SK-N-SH treated with all-trans-retinoic acid at 6 μM for 48 hours (cell line): ENCODE results near the gene ALX3.

Experiments used
- ATAC-seq: fragments of 200-7000 bp; cut with Tn5 transposase; 3 replicates; pipeline ENCODE4 v1.9.1; 2020; ENCODE audit warnings: mild to moderate bottlenecking, moderate library complexity
- ARNTL ChIP-seq: fragments of 450-650 bp; formaldehyde crosslinking; IDR thresholded peaks from 2 replicates; pipeline ENCODE4 v1.5.0; 2020; ENCODE audit warnings: low read depth, mild to moderate bottlenecking, moderate library complexity, borderline replicate concordance
- BACH2 ChIP-seq: fragments of 250-450 bp; sonication (Bioruptor Pico); IDR thresholded peaks from 2 replicates; pipeline ENCODE4 v1.9.0; 2021; ENCODE audit warnings: mild to moderate bottlenecking, borderline replicate concordance
- ESRRG ChIP-seq: fragments of 250-450 bp; sonication (Bioruptor Pico); IDR thresholded peaks from 2 replicates; pipeline ENCODE4 v1.6.1; 2021; ENCODE audit warnings: mild to moderate bottlenecking
- OSR1 ChIP-seq: fragments of 250-450 bp; sonication (Bioruptor Pico); IDR thresholded peaks from 2 replicates; pipeline ENCODE4 v1.8.0; 2022; ENCODE audit warnings: moderate library complexity, mild to moderate bottlenecking, inconsistent platforms
- RARB ChIP-seq: fragments of 250-450 bp; sonication (Bioruptor Pico); IDR thresholded peaks from 2 replicates; pipeline ENCODE4 v1.8.0; 2021; ENCODE audit warnings: mild to moderate bottlenecking, moderate library complexity
- TOX ChIP-seq: fragments of 250-450 bp; sonication (Bioruptor Pico); IDR thresholded peaks from 2 replicates; pipeline ENCODE4 v1.8.0; 2021; ENCODE audit warnings: mild to moderate bottlenecking, moderate library complexity, borderline replicate concordance
- ZFP3 ChIP-seq: fragments of 250-450 bp; sonication (Bioruptor Pico); IDR thresholded peaks from 2 replicates; pipeline ENCODE4 v1.5.0; 2020; ENCODE audit warnings: mild to moderate bottlenecking, moderate library complexity
- ZFP30 ChIP-seq: fragments of 450-650 bp; formaldehyde crosslinking; IDR thresholded peaks from 2 replicates; pipeline ENCODE4 v1.5.0; 2022; ENCODE audit warnings: mild to moderate bottlenecking, moderate library complexity
- ZNF565 ChIP-seq: fragments of 450-650 bp; formaldehyde crosslinking; conservative IDR thresholded peaks from 2 replicates; pipeline ENCODE4 v1.5.0; 2020; ENCODE audit warnings: low read depth, mild to moderate bottlenecking, moderate library complexity
- ZNF8 ChIP-seq: fragments of 450-650 bp; formaldehyde crosslinking; IDR thresholded peaks from 2 replicates; pipeline ENCODE4 v1.5.0; 2020; ENCODE audit warnings: mild to moderate bottlenecking, moderate library complexity
- TF ChIP-seq, protein P1 (sequence below): fragments of 250-450 bp; sonication (Bioruptor Pico); IDR thresholded peaks from 2 replicates; pipeline ENCODE4 v1.8.0; 2021; ENCODE audit warnings: low read depth, mild to moderate bottlenecking, moderate library complexity, borderline replicate concordance
- TF ChIP-seq, protein P2 (sequence below): fragments of 250-450 bp; sonication (Bioruptor Pico); IDR thresholded peaks from 2 replicates; pipeline ENCODE4 v1.5.1; 2021; ENCODE audit warnings: mild to moderate bottlenecking, moderate library complexity
- TF ChIP-seq, protein P3 (sequence below): fragments of 250-450 bp; sonication (Bioruptor Pico); IDR thresholded peaks from 2 replicates; pipeline ENCODE4 v1.5.0; 2020; ENCODE audit warnings: mild to moderate bottlenecking, moderate library complexity
- TF ChIP-seq, protein P4 (sequence below): fragments of 250-450 bp; sonication (Bioruptor Pico); IDR thresholded peaks from 2 replicates; pipeline ENCODE4 v1.8.0; 2020; ENCODE audit warnings: mild to moderate bottlenecking, moderate library complexity, borderline replicate concordance
- TF ChIP-seq, protein P5 (sequence below): fragments of 250-450 bp; sonication (Bioruptor Pico); IDR thresholded peaks from 2 replicates; pipeline ENCODE4 v1.5.1; 2020; ENCODE audit warnings: low read depth, mild to moderate bottlenecking, moderate library complexity

ALX3 gene

DNA sequence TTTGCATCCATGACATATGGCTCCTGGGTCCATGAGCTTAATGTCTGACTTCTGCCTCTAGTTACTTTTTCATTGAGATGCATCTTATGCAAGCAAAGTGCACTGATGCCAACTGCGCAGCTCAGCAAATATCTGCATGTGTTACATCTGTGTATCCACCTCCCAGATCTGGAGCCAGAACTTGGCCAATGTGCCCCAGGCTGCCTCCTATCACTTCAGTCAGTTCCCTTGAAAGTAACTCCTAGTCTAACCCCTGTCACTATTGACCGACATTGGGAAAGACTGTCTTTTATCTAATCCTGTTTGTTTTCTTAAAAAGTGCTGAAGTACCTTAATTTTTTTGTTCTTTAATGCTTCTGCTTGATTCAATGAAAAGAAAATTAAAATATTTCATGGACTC, 22.5 kb upstream of the ALX3 start (continued):
- TF ChIP-seq, protein P1, sequence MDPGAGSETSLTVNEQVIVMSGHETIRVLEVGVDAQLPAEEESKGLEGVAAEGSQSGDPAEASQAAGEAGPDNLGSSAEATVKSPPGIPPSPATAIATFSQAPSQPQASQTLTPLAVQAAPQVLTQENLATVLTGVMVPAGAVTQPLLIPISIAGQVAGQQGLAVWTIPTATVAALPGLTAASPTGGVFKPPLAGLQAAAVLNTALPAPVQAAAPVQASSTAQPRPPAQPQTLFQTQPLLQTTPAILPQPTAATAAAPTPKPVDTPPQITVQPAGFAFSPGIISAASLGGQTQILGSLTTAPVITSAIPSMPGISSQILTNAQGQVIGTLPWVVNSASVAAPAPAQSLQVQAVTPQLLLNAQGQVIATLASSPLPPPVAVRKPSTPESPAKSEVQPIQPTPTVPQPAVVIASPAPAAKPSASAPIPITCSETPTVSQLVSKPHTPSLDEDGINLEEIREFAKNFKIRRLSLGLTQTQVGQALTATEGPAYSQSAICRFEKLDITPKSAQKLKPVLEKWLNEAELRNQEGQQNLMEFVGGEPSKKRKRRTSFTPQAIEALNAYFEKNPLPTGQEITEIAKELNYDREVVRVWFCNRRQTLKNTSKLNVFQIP (CRISPR knock-in tag) = no peak
- TF ChIP-seq OSR1 (CRISPR knock-in tag) (no peak), TOX (CRISPR knock-in tag) (no peak), ZFP3 (CRISPR knock-in tag) (no peak), BACH2 (CRISPR knock-in tag) (no peak)
- TF ChIP-seq, protein P2, sequence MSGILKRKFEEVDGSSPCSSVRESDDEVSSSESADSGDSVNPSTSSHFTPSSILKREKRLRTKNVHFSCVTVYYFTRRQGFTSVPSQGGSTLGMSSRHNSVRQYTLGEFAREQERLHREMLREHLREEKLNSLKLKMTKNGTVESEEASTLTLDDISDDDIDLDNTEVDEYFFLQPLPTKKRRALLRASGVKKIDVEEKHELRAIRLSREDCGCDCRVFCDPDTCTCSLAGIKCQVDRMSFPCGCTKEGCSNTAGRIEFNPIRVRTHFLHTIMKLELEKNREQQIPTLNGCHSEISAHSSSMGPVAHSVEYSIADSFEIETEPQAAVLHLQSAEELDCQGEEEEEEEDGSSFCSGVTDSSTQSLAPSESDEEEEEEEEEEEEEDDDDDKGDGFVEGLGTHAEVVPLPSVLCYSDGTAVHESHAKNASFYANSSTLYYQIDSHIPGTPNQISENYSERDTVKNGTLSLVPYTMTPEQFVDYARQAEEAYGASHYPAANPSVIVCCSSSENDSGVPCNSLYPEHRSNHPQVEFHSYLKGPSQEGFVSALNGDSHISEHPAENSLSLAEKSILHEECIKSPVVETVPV (CRISPR knock-in tag) = no peak

DNA sequence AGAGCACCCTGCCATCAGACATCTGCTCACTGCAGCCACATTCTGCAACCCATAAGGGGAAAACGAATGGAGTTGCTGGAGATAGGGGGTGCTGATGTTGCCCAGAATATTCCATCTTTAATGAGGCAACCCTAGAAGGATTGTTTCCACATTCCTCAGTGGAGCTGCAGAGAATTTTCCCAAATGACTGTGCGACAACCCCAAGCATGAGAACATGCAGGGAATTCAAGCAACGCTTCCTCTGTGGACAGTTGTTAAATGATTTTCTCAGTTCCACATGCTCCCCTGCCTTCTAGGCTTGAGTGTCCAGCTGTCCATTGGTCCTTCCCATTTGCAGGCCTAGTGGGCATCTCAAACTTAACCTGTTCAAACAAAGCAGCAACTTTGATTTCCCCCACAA, 21.3 kb upstream of the ALX3 start:
- ATAC-seq = no peak
- TF ChIP-seq ZNF8 (CRISPR knock-in tag) = no peak

DNA sequence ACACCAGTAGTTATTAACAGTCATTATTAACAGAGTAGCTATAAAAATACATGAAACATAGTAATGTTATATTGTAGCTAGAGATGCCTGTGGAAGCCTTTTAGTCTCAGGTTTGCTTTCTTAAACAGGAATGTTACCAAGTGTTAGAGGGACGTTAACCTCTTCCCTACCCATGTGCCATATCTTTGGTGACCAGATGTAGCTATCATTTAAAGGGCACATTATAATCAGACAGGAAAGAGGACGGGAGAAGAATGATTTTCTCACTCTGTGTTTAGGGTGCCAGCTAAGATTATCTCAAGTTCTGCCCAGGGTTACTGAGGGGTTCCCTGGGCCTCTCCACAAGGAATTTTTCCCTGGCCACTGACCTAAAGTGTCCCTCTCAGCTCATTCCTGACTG, 20.9 kb upstream of the ALX3 start:
- TF ChIP-seq ZNF565 (CRISPR knock-in tag) (no peak), RARB (no peak), ZFP30 (no peak), ARNTL (no peak), ESRRG (CRISPR knock-in tag) (no peak), ZNF8 (CRISPR knock-in tag) (no peak), TOX (CRISPR knock-in tag) (no peak)
- TF ChIP-seq, protein P3, sequence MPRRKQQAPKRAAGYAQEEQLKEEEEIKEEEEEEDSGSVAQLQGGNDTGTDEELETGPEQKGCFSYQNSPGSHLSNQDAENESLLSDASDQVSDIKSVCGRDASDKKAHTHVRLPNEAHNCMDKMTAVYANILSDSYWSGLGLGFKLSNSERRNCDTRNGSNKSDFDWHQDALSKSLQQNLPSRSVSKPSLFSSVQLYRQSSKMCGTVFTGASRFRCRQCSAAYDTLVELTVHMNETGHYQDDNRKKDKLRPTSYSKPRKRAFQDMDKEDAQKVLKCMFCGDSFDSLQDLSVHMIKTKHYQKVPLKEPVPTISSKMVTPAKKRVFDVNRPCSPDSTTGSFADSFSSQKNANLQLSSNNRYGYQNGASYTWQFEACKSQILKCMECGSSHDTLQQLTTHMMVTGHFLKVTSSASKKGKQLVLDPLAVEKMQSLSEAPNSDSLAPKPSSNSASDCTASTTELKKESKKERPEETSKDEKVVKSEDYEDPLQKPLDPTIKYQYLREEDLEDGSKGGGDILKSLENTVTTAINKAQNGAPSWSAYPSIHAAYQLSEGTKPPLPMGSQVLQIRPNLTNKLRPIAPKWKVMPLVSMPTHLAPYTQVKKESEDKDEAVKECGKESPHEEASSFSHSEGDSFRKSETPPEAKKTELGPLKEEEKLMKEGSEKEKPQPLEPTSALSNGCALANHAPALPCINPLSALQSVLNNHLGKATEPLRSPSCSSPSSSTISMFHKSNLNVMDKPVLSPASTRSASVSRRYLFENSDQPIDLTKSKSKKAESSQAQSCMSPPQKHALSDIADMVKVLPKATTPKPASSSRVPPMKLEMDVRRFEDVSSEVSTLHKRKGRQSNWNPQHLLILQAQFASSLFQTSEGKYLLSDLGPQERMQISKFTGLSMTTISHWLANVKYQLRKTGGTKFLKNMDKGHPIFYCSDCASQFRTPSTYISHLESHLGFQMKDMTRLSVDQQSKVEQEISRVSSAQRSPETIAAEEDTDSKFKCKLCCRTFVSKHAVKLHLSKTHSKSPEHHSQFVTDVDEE (CRISPR knock-in tag) = no peak
- TF ChIP-seq, protein P2 (CRISPR knock-in tag) = no peak
- TF ChIP-seq, protein P4, sequence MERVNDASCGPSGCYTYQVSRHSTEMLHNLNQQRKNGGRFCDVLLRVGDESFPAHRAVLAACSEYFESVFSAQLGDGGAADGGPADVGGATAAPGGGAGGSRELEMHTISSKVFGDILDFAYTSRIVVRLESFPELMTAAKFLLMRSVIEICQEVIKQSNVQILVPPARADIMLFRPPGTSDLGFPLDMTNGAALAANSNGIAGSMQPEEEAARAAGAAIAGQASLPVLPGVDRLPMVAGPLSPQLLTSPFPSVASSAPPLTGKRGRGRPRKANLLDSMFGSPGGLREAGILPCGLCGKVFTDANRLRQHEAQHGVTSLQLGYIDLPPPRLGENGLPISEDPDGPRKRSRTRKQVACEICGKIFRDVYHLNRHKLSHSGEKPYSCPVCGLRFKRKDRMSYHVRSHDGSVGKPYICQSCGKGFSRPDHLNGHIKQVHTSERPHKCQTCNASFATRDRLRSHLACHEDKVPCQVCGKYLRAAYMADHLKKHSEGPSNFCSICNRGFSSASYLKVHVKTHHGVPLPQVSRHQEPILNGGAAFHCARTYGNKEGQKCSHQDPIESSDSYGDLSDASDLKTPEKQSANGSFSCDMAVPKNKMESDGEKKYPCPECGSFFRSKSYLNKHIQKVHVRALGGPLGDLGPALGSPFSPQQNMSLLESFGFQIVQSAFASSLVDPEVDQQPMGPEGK (CRISPR knock-in tag) = no peak
- TF ChIP-seq, protein P1 (CRISPR knock-in tag) = no peak
- TF ChIP-seq, protein P5, sequence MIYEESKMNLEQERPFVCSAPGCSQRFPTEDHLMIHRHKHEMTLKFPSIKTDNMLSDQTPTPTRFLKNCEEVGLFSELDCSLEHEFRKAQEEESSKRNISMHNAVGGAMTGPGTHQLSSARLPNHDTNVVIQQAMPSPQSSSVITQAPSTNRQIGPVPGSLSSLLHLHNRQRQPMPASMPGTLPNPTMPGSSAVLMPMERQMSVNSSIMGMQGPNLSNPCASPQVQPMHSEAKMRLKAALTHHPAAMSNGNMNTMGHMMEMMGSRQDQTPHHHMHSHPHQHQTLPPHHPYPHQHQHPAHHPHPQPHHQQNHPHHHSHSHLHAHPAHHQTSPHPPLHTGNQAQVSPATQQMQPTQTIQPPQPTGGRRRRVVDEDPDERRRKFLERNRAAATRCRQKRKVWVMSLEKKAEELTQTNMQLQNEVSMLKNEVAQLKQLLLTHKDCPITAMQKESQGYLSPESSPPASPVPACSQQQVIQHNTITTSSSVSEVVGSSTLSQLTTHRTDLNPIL (CRISPR knock-in tag) = no peak
- TF ChIP-seq, all 23 proteins: peak for 0
- no peak for ATAC-seq
